Raji (cell line): ENCODE measurements around the gene PTPN22.

Source experiments
- POLR2A ChIP-seq: IDR thresholded peaks from 2 replicates; pipeline ENCODE4 v1.6.1; 2011; ENCODE audit warnings: low read depth, low read length, control low read depth; ENCODE audit not compliant: insufficient read depth

PTPN22 gene

DNA sequence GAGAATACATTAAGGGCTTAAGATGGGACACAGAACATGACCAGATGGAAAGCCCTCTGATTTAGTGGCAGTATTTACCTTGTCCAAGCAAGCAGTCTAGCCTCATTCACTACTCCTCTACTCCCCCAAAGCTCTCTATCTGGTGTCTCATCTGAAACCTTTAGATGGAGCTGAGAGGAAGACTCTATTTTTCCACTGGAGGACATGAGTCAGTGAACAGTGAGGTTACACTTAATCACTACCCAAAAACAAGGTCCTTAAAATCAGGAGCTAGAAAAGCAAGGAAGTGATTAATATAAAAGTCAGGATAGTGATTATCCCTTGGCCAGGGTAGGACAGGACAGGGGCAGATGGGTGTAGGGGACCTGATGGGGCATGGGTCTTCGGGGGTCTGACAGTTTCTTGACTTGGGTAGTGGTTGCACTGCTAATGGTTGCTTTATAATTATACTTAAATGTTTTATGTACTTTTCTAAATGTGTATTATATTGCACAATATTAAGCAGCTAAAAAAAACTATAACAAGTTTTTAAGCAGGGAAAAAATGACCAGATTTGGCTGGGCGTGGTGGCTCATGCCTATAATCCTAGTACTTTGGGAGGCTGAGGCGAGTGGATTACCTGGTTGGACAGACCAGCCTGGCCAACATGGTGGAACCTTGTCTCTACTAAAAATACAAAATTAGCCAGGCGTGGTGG lies 3.0 kb downstream of the PTPN22 start:
- no peak for TF ChIP-seq POLR2A

DNA sequence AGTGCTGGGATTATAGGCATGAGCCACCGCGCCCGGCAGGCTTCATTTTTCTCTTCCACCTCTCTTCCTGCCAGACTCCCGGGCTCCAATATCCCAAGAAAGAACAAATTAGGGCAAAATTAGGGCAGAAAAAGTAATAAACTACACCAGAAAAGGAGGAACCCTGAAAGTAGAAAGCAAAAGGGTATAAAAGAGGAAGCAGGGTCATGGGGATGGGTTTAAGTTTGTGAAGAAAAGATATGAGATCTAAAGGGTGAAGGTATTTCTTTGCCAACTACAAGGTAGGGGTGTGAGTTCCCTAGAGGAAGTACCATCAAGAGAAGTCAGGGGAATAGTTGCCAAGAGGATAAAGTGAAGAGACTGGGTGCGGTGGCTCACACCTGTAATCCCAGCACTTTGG lies 9.9 kb downstream of the PTPN22 start:
- TF ChIP-seq POLR2A, result no peak

DNA sequence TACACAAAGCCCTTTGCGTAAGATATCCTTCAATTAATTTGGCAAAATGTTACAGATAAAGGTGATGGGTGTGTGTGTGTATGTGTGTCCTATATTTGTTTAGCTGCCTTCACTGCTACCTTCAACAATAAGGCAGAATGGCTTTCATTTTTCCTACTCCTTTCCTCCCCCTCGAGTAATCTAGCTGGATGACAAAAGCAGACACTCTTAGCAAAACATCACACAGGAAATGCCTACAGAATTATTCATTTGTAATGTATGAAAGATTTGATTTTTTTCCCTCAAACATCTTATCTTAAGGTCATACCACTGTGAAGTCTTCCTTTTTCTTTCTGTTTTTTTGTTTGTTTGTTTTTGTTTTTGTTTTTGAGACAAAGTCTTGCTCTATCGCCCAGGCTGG lies 10.6 kb downstream of the PTPN22 start:
- no peak for TF ChIP-seq POLR2A

DNA sequence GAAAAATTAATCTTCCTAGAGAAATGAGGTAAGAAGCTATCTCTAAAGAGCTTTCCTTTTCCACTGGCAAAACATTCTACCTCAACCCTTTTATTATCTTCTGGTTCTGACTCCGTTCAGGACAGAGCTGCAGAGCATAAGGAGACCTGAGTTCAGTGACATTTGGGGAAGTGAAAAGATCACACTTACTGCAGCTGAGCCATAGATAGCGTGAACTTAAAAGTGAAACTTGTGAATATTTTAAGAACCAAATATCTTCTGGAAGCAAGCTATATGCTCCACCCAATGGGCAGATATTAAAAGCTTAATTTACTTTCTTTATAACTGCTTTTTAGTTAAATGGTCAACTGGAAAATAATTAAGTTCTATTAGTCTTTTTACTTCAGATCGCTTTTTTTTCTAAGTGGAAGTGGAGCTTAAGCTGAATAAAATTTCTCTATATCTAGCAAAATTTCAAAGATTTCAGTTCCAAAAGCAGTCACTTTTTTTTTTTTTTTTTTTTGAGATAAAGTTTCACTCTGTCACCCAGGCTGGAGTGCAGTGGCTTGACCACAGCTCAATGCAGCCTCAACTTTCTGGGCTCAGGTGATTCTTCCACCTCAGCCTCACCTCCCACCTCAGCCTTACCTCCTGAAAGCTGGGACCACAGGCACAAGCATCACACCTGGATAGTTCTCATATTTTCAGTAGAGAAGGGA lies 11.9 kb downstream of the PTPN22 start:
- TF ChIP-seq POLR2A, result no peak

DNA sequence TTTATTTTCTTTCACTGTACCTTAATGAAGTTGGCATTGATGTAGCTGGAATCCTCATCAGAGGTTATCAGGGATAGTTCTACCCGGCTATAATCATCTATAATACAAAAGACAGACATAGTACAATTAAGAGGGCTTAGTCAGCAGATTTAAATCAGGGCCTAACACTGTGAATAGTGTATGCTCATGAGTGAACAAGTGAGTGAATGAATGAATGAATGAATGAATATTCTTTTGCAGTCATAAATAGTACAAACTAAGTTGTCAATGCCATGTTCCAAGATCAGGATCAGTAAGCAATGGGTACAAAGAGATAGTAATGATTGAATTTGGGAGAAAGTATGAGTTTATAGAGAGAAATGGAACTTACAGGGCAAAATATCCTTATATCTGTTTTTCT lies 12.5 kb downstream of the PTPN22 start:
- no peak for TF ChIP-seq POLR2A

DNA sequence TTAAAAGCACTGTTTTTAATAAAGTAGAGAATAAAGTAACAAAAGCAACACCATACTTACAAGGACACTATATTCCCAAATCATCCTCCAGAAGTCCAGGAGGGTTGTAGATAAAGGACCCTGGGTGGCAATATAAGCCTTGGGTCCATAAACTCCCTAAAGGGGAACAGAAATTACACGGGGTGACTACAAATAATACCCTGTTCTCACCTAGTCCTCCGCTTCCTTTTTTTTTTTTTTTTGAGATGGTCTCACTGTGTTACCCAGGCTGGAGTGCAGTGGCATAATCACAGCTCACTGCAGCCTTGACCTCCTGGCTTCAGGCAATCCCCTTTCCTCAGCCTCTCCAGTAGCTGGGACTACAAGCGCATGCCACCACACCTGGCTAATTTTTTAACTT lies 13.1 kb downstream of the PTPN22 start:
- no peak for TF ChIP-seq POLR2A

DNA sequence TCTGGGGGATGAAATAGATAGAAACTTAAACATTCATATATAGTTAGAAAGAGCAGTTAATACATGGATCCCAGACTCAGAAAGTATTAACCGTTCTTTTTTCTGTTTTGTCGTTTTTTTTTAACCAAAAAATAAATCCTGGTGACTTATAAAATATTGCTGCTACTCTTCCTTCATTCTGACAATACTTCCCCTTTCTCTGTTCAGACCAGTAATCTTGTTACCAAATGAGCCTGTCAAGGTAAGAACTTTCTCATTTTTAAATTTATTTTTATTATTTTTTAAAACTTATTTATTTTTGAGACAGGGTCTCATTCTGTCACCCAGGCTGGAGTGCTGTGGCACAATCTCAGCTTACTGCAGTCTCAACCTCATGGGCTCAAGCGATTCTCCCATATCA lies 13.7 kb downstream of the PTPN22 start:
- TF ChIP-seq POLR2A, result no peak

DNA sequence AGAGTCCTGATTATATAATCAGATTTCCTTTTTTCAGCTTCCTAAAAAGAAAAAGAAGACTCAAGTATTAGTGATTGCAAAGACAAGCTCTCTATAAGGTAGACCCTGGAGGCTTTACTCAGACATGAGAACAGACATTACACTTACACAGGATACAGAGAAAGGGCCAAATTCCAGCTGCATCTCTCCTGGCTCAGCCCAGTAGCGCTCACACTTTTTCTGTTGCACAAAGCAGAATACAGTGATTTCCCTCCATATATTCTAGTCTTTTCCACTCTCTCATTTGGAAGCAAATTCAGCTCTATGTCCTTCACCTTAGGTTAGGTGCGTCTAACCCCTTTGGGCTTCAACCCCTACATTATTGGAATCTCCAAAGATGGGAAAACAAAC lies 15.1 kb downstream of the PTPN22 start:
- TF ChIP-seq POLR2A, result no peak

DNA sequence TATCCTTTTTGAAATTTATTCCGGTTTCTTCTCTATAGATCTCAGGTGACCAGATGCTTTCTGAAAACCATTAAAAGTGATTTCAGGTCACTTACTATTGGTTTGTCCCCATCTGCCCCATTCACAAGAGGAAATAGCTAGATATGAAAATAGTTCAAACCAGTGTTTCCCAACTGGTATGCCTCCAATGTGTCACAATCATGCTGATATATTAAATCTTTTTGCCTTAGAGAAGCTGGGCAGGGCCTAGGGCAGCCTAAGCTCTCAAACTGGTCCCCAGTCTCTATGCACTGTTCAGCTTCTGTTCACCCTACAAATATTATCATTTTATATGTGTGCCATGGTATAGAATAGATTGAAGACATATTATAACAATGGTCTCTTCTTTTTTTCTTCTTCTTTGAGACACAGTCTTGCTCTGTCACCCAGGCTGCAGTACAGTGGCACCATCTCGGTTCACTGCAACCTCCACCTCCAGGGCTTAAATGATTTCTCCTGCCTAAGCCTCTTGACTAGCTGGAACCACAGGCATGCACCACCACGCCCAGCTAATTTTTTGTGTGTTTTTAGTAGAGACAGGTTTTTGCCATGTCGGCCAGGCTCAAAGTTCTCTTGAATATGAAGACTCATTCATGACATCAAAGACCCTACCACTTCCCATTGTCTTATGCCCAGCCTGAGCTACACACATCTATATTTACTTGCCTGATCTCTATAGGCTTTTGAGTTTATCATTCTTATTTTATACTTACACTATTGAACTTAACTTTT lies 15.7 kb downstream of the PTPN22 start:
- no peak for TF ChIP-seq POLR2A

DNA sequence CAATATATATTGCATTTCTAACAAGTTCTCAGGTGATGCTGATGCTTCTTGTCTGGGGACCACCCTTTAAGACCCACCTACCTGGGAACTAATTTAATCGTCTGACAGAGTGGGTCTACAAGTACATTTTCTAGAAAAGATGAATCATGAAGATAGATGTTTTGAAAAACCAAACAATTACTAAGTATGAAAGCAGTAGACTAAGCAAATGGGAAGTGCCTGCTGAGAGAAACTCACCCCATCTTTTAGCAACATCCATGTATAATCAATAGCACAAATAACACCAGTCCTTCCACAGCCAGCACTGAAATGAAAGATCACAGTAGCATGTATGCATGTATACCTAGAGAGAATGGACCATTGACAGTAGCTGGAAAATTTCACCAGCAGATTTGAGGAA lies 17.3 kb downstream of the PTPN22 start:
- no peak for TF ChIP-seq POLR2A

DNA sequence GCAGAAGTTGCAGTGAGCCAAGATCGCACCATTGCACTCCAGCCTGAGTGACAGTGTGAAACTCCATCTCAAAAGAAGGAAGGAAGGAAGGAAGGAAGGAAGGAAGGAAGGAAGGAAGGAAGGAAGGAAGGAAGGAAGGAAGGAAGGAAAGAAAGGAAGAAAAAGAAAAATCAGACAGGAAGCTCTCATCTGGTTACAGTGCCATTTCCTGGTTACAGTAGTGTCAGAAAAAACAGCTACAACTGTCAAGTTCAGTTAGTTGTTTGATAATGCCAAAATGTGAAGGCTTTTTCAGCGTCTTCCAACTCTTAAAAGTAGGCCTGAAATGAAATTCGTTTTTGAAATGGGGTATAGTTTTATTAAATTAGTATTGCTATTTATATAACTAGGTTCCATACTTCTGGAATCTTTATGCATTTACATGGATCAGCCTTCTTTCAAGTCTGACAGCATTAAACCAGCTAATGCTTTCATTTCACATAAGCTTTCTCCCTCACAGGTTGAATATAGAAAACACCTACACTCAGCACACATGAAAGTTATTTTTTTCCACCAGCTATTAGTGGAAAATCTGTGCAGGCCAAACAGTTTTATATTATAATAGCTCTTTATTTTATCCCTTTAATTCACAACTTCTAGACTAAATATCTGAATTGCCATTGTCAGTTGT lies 21.2 kb downstream of the PTPN22 start:
- TF ChIP-seq POLR2A, result no peak

DNA sequence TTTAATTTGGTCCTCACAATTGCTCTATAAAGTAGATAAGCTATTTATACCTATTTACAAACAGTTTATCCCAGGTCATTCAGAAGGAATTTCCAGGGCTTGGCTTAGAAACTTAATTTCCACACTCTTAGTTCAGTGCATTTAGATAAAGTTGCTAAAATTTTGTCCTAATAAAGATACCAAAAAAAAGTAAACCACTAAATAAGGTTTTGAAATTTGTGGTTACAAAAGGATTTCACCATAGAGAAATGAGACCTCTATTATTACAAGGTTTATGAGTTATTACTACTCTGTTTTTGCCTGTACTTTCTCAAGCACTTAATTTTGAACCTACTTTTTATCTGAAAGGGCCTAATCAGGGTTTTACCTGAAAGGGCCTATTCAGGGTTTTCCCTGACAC lies 22.4 kb downstream of the PTPN22 start:
- no peak for TF ChIP-seq POLR2A

DNA sequence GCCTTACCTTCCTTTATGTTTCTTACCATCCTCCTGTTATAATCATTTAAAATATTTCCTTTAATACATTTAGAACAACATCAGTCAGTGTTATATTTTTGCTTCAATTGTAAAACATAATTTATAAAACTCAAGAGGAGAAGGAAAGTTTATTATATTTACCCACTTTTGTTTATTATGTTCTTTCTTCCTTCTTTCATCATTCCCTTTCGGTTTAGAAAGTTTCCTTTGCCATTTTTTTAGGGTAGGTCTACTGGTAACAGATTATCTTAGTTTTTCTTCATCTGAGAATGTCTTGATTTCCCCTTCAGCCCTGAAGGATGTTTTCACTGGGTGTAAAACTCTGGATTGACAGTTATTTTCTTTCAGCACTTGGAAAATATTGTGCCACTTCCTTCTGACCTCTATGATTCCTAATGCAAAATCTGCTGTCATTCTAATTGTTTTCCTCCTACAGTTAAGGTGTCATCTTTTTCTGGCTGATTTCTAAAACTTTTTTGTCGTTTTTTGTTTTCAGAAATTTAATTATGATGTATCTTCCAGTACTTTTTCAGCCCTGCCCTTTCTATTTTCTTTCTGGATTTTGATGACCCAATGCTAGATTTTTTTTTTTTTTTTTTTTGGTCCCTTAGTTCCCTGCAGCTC lies 25.0 kb downstream of the PTPN22 start:
- TF ChIP-seq POLR2A, result no peak

DNA sequence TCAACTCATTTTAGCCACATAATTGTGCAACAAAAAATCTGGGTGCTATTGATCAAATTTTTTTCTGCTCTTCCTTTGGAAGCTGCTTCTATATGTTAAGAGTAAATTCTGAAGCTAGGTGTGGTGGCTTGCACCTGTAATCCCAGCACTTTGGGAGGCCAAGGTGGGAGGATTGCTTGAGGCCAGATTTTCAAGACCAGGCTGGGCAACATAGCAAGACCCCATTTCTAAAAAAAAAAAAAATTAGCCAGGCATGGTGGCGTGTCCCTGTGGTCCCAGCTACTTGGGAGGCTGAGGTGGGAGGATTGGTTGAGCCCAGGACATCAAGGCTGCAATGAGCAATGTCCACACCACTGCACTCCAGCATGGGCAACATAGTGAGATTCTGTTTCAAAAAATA lies 35.0 kb downstream of the PTPN22 start:
- no peak for TF ChIP-seq POLR2A

DNA sequence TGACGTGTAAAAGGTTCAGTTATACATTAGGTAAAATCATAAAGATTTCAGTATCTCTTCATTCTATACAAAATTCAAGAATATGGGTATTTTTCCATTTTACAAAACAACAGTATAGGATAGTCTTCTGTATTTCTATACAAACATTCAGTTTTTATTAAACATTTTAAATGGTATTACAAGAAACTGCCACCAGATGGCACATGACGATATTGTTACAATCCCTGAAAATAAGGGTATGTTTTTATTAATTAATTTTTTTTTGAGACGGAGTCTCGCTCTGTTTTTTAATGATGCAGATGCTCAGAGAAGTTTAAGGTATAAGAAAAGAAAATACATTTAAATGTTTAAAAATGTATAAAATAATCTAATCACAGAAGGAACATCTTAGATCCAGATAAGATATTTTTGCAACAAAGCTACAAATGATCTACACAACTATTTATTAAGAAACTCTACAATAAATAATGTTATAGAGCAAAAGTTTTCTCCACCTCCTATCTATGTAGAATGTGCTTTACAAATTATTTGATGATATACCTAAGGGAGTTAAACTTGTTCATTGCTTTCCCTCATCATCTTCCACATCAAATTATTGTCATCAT lies 35.7 kb downstream of the PTPN22 start:
- TF ChIP-seq POLR2A, result no peak
